Naive B cell (primary cell): Measurements from ENCODE around the gene PTPRE. TPM values are rescaled to one million over a fixed set of nuclear protein-coding genes. Genes with fewer than 3 reads are reported as not detected.

Experiments
- ATAC-seq, 2 donors: fragments of 150-1000 bp; cut with Tn5 transposase; 2 replicates each; pipeline ENCODE4 v1.10.0; 2021; ENCODE audit warnings: low read depth in 2 of 2, mild to moderate bottlenecking in 2 of 2, moderate library complexity in 2 of 2
- DNase-seq: peaks from one replicate; pipeline ENCODE4 v3.0.0; 2022
- H3K27ac Mint-ChIP-seq, 6 donors: one replicate each; pipeline ENCODE4 v1.8.0; 2020 to 2022; ENCODE audit warnings: mild to moderate bottlenecking in 6 of 6, mixed read lengths in 6 of 6, moderate library complexity in 5 of 6, inconsistent platforms in 2 of 6
- H3K27me3 Mint-ChIP-seq, 3 donors: one replicate each; pipeline ENCODE4 v1.8.0; 2021 to 2022; ENCODE audit warnings: mixed read lengths in 3 of 3, mild to moderate bottlenecking in 1 of 3
- H3K36me3 Mint-ChIP-seq, 2 donors: one replicate each; pipeline ENCODE4 v1.8.0; 2020 to 2022; ENCODE audit warnings: mixed read lengths in 2 of 2, inconsistent platforms in 1 of 2, mild to moderate bottlenecking in 1 of 2
- H3K4me1 Mint-ChIP-seq, 3 donors: one replicate each; pipeline ENCODE4 v1.8.0; 2020 to 2022; ENCODE audit warnings: mixed read lengths in 3 of 3, inconsistent platforms in 1 of 3, mild to moderate bottlenecking in 1 of 3, moderate library complexity in 1 of 3
- H3K4me3 Mint-ChIP-seq, 8 donors: one replicate each; pipeline ENCODE4 v1.8.0; 2020 to 2022; ENCODE audit warnings: mild to moderate bottlenecking in 8 of 8, mixed read lengths in 8 of 8, moderate library complexity in 8 of 8, inconsistent platforms in 2 of 8
- H3K9me3 Mint-ChIP-seq, 7 donors: one replicate each; pipeline ENCODE4 v1.8.0; 2020 to 2022; ENCODE audit warnings: mixed read lengths in 7 of 7, mild to moderate bottlenecking in 5 of 7, inconsistent platforms in 2 of 7, moderate library complexity in 1 of 7
- polyA plus RNA-seq, 6 donors: library from polyadenylated mRNA; unstranded; fragments of 300-500 nt; fragmentation: Illumina TruSeq; gene quantifications; one replicate each; pipeline ENCODE4 v1.2.3, GENCODE V29; 2021; ENCODE audit warnings: low read depth in 6 of 6

Gene PTPRE
- polyA plus RNA-seq, 6 donors from 2014 or later: 6.0 to 15.9 (median 9.9) TPM

GRCh38 chr10:127964621-127965020, 57.7 kb downstream of the PTPRE start:
- Mint-ChIP-seq H3K9me3 (no peaks in the 10 kb centered on the region), H3K36me3 (no peaks in the 10 kb centered on the region), H3K27ac (no peak overlapping the region), H3K4me3 (no peak overlapping the region), H3K27me3 (peaks cover 5 to 30% (median 5%) of the 10 kb centered on the region in 3 donors), H3K4me1 (no peaks in the 10 kb centered on the region)
- ATAC-seq (no peak), DNase-seq (no peak)

- no peaks in the 10 kb centered on the region for H3K36me3 Mint-ChIP-seq
- no peak overlapping the region for H3K27ac Mint-ChIP-seq
- no peak for ATAC-seq
- H3K4me1 Mint-ChIP-seq: no peaks in the 10 kb centered on the region
- H3K27me3 Mint-ChIP-seq: peaks cover 5 to 11% (median 9%) of the 10 kb centered on the region in 3 donors
- no peak for DNase-seq
- no peaks in the 10 kb centered on the region for H3K9me3 Mint-ChIP-seq
- H3K4me3 Mint-ChIP-seq: no peak overlapping the region
Measured at GRCh38 chr10:127966875-127967274, 60.0 kb downstream of the PTPRE start.

GRCh38 chr10:127968027-127968441, 61.1 kb downstream of the PTPRE start:
- ATAC-seq: no peak
- H3K36me3 Mint-ChIP-seq: no peaks in the 10 kb centered on the region
- H3K9me3 Mint-ChIP-seq: no peaks in the 10 kb centered on the region
- H3K27me3 Mint-ChIP-seq: peaks cover 5 to 11% (median 8%) of the 10 kb centered on the region in 3 donors
- H3K4me1 Mint-ChIP-seq: no peaks in the 10 kb centered on the region
- H3K4me3 Mint-ChIP-seq: no peak overlapping the region
- no peak for DNase-seq
- H3K27ac Mint-ChIP-seq: no peak overlapping the region

GRCh38 chr10:127968659-127969058, 61.8 kb downstream of the PTPRE start:
- Mint-ChIP-seq H3K27me3 (peaks cover 0 to 13% (median 9%) of the 10 kb centered on the region in 3 donors), H3K4me1 (peaks cover 1 to 3% (median 2%) of the 10 kb centered on the region in 3 donors), H3K9me3 (no peaks in the 10 kb centered on the region), H3K4me3 (no peak overlapping the region), H3K36me3 (no peaks in the 10 kb centered on the region), H3K27ac (no peak overlapping the region)
- ATAC-seq (no peak), DNase-seq (no peak)

GRCh38 chr10:127971101-127971946, 64.4 kb downstream of the PTPRE start:
- H3K9me3 Mint-ChIP-seq: no peaks in the 10 kb centered on the region

GRCh38 chr10:127971963-127972615, 65.2 kb downstream of the PTPRE start:
- H3K4me1 Mint-ChIP-seq: peaks cover 5 to 11% (median 6%) of the 10 kb centered on the region in 3 donors
- no peak overlapping the region for H3K4me3 Mint-ChIP-seq
- H3K9me3 Mint-ChIP-seq: no peaks in the 10 kb centered on the region
- ATAC-seq: no peak
- H3K27ac Mint-ChIP-seq: no peak overlapping the region
- no peak for DNase-seq
- H3K27me3 Mint-ChIP-seq: peaks cover 9 to 33% (median 17%) of the 10 kb centered on the region in 3 donors
- no peaks in the 10 kb centered on the region for H3K36me3 Mint-ChIP-seq

More at GRCh38 chr10:127971101-127971946, 64.4 kb downstream of the PTPRE start:
- H3K27ac Mint-ChIP-seq: no peak overlapping the region
- H3K36me3 Mint-ChIP-seq: no peaks in the 10 kb centered on the region
- ATAC-seq (no peak), DNase-seq (no peak)
- H3K4me3 Mint-ChIP-seq: no peak overlapping the region
- peaks cover 5 to 11% (median 6%) of the 10 kb centered on the region in 3 donors for H3K4me1 Mint-ChIP-seq
- peaks cover 9 to 33% (median 13%) of the 10 kb centered on the region in 3 donors for H3K27me3 Mint-ChIP-seq

GRCh38 chr10:127972751-127973357, 66.0 kb downstream of the PTPRE start:
- Mint-ChIP-seq H3K9me3 (no peaks in the 10 kb centered on the region), H3K27me3 (peaks cover 5 to 38% (median 23%) of the 10 kb centered on the region in 3 donors), H3K36me3 (no peaks in the 10 kb centered on the region), H3K27ac (no peak overlapping the region), H3K4me3 (no peak overlapping the region), H3K4me1 (peaks cover 5 to 11% (median 6%) of the 10 kb centered on the region in 3 donors)
- ATAC-seq (no peak), DNase-seq (no peak)

- Mint-ChIP-seq H3K27ac (peak overlapping the region in 1 of 6 donors; percentile 85), H3K36me3 (no peaks in the 10 kb centered on the region), H3K27me3 (peaks cover 5 to 42% (median 24%) of the 10 kb centered on the region in 3 donors), H3K4me1 (peaks cover 5 to 11% (median 6%) of the 10 kb centered on the region in 3 donors), H3K9me3 (no peaks in the 10 kb centered on the region), H3K4me3 (no peak overlapping the region)
- DNase-seq: no peak
- peak; percentile 32 to 58 for ATAC-seq
Measured at GRCh38 chr10:127973791-127974311, 66.9 kb downstream of the PTPRE start.

GRCh38 chr10:127974911-127975310, 68.0 kb downstream of the PTPRE start:
- Mint-ChIP-seq H3K27me3 (peaks cover 5 to 42% (median 24%) of the 10 kb centered on the region in 3 donors), H3K27ac (peak overlapping the region in 1 of 6 donors; percentile 30), H3K36me3 (no peaks in the 10 kb centered on the region), H3K9me3 (peaks cover 0 to 6% (median 3%) of the 10 kb centered on the region in 7 donors), H3K4me1 (peaks cover 5 to 11% (median 6%) of the 10 kb centered on the region in 3 donors), H3K4me3 (no peak overlapping the region)
- no peak for DNase-seq
- no peak for ATAC-seq

- Mint-ChIP-seq H3K27ac (no peak overlapping the region), H3K27me3 (peaks cover 5 to 37% (median 24%) of the 10 kb centered on the region in 3 donors), H3K36me3 (no peaks in the 10 kb centered on the region), H3K9me3 (peaks cover 2 to 18% (median 9%) of the 10 kb centered on the region in 7 donors), H3K4me3 (peak overlapping the region in 1 of 8 donors; percentile 33), H3K4me1 (peaks cover 5 to 11% (median 6%) of the 10 kb centered on the region in 3 donors)
- ATAC-seq (no peak), DNase-seq (no peak)
Measured at GRCh38 chr10:127976286-127976685, 69.4 kb downstream of the PTPRE start.

GRCh38 chr10:127976701-127977356, 69.9 kb downstream of the PTPRE start:
- peaks cover 5 to 31% (median 24%) of the 10 kb centered on the region in 3 donors for H3K27me3 Mint-ChIP-seq
- DNase-seq: no peak
- no peaks in the 10 kb centered on the region for H3K36me3 Mint-ChIP-seq
- peak overlapping the region in 1 of 8 donors; percentile 33 for H3K4me3 Mint-ChIP-seq
- H3K4me1 Mint-ChIP-seq: peaks cover 5 to 11% (median 6%) of the 10 kb centered on the region in 3 donors
- no peak overlapping the region for H3K27ac Mint-ChIP-seq
- ATAC-seq: no peak
- peaks cover 2 to 18% (median 10%) of the 10 kb centered on the region in 7 donors for H3K9me3 Mint-ChIP-seq

GRCh38 chr10:127977357-127978009, 70.6 kb downstream of the PTPRE start:
- Mint-ChIP-seq H3K36me3 (no peaks in the 10 kb centered on the region), H3K27me3 (peaks cover 5 to 30% (median 24%) of the 10 kb centered on the region in 3 donors), H3K4me3 (no peak overlapping the region), H3K27ac (peak overlapping the region in 1 of 6 donors; percentile 20), H3K9me3 (peaks cover 2 to 18% (median 11%) of the 10 kb centered on the region in 7 donors), H3K4me1 (peaks cover 5 to 11% (median 6%) of the 10 kb centered on the region in 3 donors)
- DNase-seq (no peak), ATAC-seq (no peak)
